H1 (cell line): ENCODE measurements around the gene CDC42SE2. TPM values are rescaled to one million over a fixed set of nuclear protein-coding genes. Genes with fewer than 3 reads are reported as not detected.

Source experiments
- SIX5 ChIP-seq: IDR thresholded peaks from 2 replicates; pipeline ENCODE4 v1.6.1; 2011; ENCODE audit warnings: mild to moderate bottlenecking, low read depth, low read length
- polyA plus RNA-seq, 7 experiments: library from polyadenylated mRNA; depleted of rRNA in 3 of 7; stranded (reverse) in 5 of 7; unstranded in 2 of 7; fragments of >200 nt in 5 of 7; fragments of 200-250 nt in 2 of 7; gene quantifications; 1 replicate in 5 of 7; 2 replicates in 1 of 7; 4 replicates in 1 of 7; pipeline versions ENCODE4 v1.2.1 to v1.2.3, GENCODE V29; 2011 to 2013; ENCODE audit warnings: missing spikeins in 2 of 7, mixed read lengths in 2 of 7
- total RNA-seq: library from RNA; stranded (reverse); fragmentation: NEBNext Ultra II Directional; extraction: Animal tissue kit (Norgen Biotek cat#: 25700); gene quantifications from 2 replicates; pipeline ENCODE4 v1.2.1, GENCODE V29; 2021

Gene CDC42SE2
- total and polyA plus RNA-seq, 2 of the 8 experiments (the other 6 are each of a cell fraction or from before 2014, with no cell fraction given), result 16.7 to 30.8 TPM

GRCh38 chr5:131299465-131299864 lies 35.6 kb downstream of the CDC42SE2 start (continued):
- no peak for TF ChIP-seq SIX5
